MM.1S (cell line): ENCODE data around the gene ARF1.

Experiments used
- DNase-seq: peaks from one replicate; pipeline ENCODE4 v3.0.0-alpha.2; 2015
- H2AFZ ChIP-seq: fragments of 300-600 bp; sonication (generic); 2 replicates; pipeline ENCODE4 v1.6.0; 2016; ENCODE audit warnings: antibody characterized with exemption, low read length
- H3F3A ChIP-seq: fragments of 300-600 bp; sonication (generic); 2 replicates; pipeline ENCODE4 v1.6.1; 2016; ENCODE audit warnings: mild to moderate bottlenecking, antibody characterized with exemption, low read length, moderate library complexity, mixed read lengths; ENCODE audit not compliant: insufficient read depth
- H3K27ac ChIP-seq: fragments of 300-600 bp; sonication (generic); 2 replicates; pipeline ENCODE4 v1.5.1; 2016; ENCODE audit warnings: mild to moderate bottlenecking, low read length
- H3K27me3 ChIP-seq: fragments of 300-600 bp; sonication (generic); replicated peaks from 2 replicates; pipeline ENCODE4 v1.6.0; 2016; ENCODE audit warnings: low read length; ENCODE audit not compliant: insufficient read depth
- H3K36me3 ChIP-seq: fragments of 300-600 bp; sonication (generic); replicated peaks from 2 replicates; pipeline ENCODE4 v1.6.1; 2016; ENCODE audit warnings: mild to moderate bottlenecking, low read length, mixed read lengths; ENCODE audit not compliant: insufficient read depth
- H3K4me1 ChIP-seq: fragments of 300-600 bp; sonication (generic); 2 replicates; pipeline ENCODE4 v1.6.1; 2016; ENCODE audit warnings: low read length, mixed read lengths
- H3K4me2 ChIP-seq: fragments of 300-600 bp; sonication (generic); 2 replicates; pipeline ENCODE4 v1.6.0; 2016; ENCODE audit warnings: low read depth, low read length
- H3K4me3 ChIP-seq: fragments of 300-600 bp; sonication (generic); 2 replicates; pipeline ENCODE4 v1.5.1; 2016; ENCODE audit warnings: low read length, mixed read lengths
- H3K79me2 ChIP-seq: fragments of 300-600 bp; sonication (generic); 2 replicates; pipeline ENCODE4 v1.6.1; 2016; ENCODE audit warnings: mixed run types, low read length, mixed read lengths
- H3K9ac ChIP-seq: fragments of 300-600 bp; sonication (generic); 2 replicates; pipeline ENCODE4 v1.6.1; 2016; ENCODE audit warnings: low read length, mixed read lengths
- H3K9me2 ChIP-seq: fragments of 300-600 bp; sonication (generic); replicated peaks from 2 replicates; pipeline ENCODE4 v1.6.1; 2016; ENCODE audit warnings: mild to moderate bottlenecking, low read length, mixed read lengths; ENCODE audit not compliant: insufficient read depth
- H3K9me3 ChIP-seq: fragments of 300-600 bp; sonication (generic); replicated peaks from 2 replicates; pipeline ENCODE4 v1.6.1; 2016; ENCODE audit warnings: mild to moderate bottlenecking, low read length, mixed read lengths; ENCODE audit not compliant: insufficient read depth
- H4K20me1 ChIP-seq: fragments of 300-600 bp; sonication (generic); 2 replicates; pipeline ENCODE4 v1.6.1; 2016; ENCODE audit warnings: mild to moderate bottlenecking, low read length, moderate library complexity, mixed read lengths; ENCODE audit not compliant: insufficient read depth
- CTCF ChIP-seq: fragments of 300-600 bp; sonication (generic); IDR thresholded peaks from 2 replicates; pipeline ENCODE4 v1.5.1; 2016; ENCODE audit warnings: antibody characterized with exemption, low read length, mixed read lengths
- EZH2 ChIP-seq: fragments of 300-600 bp; sonication (generic); optimal IDR thresholded peaks from 2 replicates; pipeline ENCODE3; 2017; ENCODE audit warnings: low read depth, mild to moderate bottlenecking, antibody characterized with exemption, low read length, mixed read lengths
- EZH2phosphoT487 ChIP-seq: fragments of 300-600 bp; sonication (generic); IDR thresholded peaks from 2 replicates; pipeline ENCODE4 v1.6.1; 2018; ENCODE audit warnings: antibody characterized with exemption, low read length

The ARF1 gene

GRCh38 chr1:228082918-228083870, 686 bp downstream of the ARF1 start:
- H3K36me3 ChIP-seq, result no peaks in the 10 kb centered on the region
- peaks cover 51% of the 10 kb centered on the region for H3F3A ChIP-seq
- H2AFZ ChIP-seq, result no peak overlapping the region
- peaks cover 47% of the 10 kb centered on the region for H3K4me1 ChIP-seq
- H3K4me2 ChIP-seq, result peak overlapping the region; percentile 96
- peak overlapping the region; percentile 91 for H3K27ac ChIP-seq
- H3K79me2 ChIP-seq, result peaks cover 90% of the 10 kb centered on the region
- peak overlapping the region; percentile 100 for H3K4me3 ChIP-seq
- DNase-seq, result peak; percentile 55
- no peaks in the 10 kb centered on the region for H3K27me3 ChIP-seq
- H3K9ac ChIP-seq, result peak overlapping the region; percentile 100
- no peaks in the 10 kb centered on the region for H3K9me3 ChIP-seq
- H4K20me1 ChIP-seq, result peaks cover 43% of the 10 kb centered on the region
- TF ChIP-seq EZH2, result no peak
- TF ChIP-seq EZH2phosphoT487, result no peak
- TF ChIP-seq CTCF, result no peak
- H3K9me2 ChIP-seq, result no peaks in the 10 kb centered on the region

GRCh38 chr1:228083871-228084278, 1.4 kb downstream of the ARF1 start:
- Histone ChIP-seq H3K79me2 (peaks cover 96% of the 10 kb centered on the region), H4K20me1 (peaks cover 50% of the 10 kb centered on the region), H3K4me2 (peak overlapping the region; percentile 96), H2AFZ (no peak overlapping the region), H3K4me3 (peak overlapping the region; percentile 100), H3K9ac (peak overlapping the region; percentile 100), H3K9me2 (no peaks in the 10 kb centered on the region), H3K4me1 (peaks cover 54% of the 10 kb centered on the region), H3K27ac (peak overlapping the region; percentile 91), H3K36me3 (no peaks in the 10 kb centered on the region), H3K27me3 (no peaks in the 10 kb centered on the region), H3F3A (peaks cover 58% of the 10 kb centered on the region), H3K9me3 (no peaks in the 10 kb centered on the region)
- DNase-seq, result peak; percentile 49
- no peak for TF ChIP-seq EZH2
- peak; percentile 4; the same call in 1 of the 2 replicates for TF ChIP-seq CTCF

GRCh38 chr1:228084325-228084724, 1.8 kb downstream of the ARF1 start:
- no peak for TF ChIP-seq EZH2
- no peak for TF ChIP-seq CTCF
- no peak for TF ChIP-seq EZH2phosphoT487
- Histone ChIP-seq H4K20me1 (peaks cover 55% of the 10 kb centered on the region), H3K4me3 (peak overlapping the region; percentile 100), H3K27me3 (no peaks in the 10 kb centered on the region), H3K36me3 (no peaks in the 10 kb centered on the region), H3K4me2 (peak overlapping the region; percentile 96), H3K9me2 (no peaks in the 10 kb centered on the region), H3K27ac (peak overlapping the region; percentile 91), H3F3A (peaks cover 62% of the 10 kb centered on the region), H3K4me1 (peaks cover 58% of the 10 kb centered on the region), H2AFZ (no peak overlapping the region), H3K9me3 (no peaks in the 10 kb centered on the region), H3K9ac (peak overlapping the region; percentile 100), H3K79me2 (peaks cover 97% of the 10 kb centered on the region)
- peak; percentile 51 for DNase-seq
